H9 (cell line): ENCODE results near the gene PTGFR. TPM values are rescaled to one million over a fixed set of nuclear protein-coding genes. Genes with fewer than 3 reads are reported as not detected.

ENCODE experiments used
- DNase-seq: peaks from one replicate; pipeline ENCODE4 v3.0.0-alpha.2; 2017
- H2AFZ ChIP-seq: one replicate; pipeline ENCODE4 v1.6.1; 2013; ENCODE audit warnings: mild to moderate bottlenecking, low read length, control low read depth, moderate library complexity
- H2AK5ac ChIP-seq: 2 replicates; pipeline ENCODE4 v1.6.1; 2013; ENCODE audit warnings: low read length, control low read depth, mixed read lengths; ENCODE audit not compliant: insufficient read length
- H2BK120ac ChIP-seq: one replicate; pipeline ENCODE4 v1.6.1; 2013; ENCODE audit warnings: low read depth, mild to moderate bottlenecking, low read length, control low read depth, inconsistent platforms; ENCODE audit not compliant: poor library complexity, severe bottlenecking
- H2BK12ac ChIP-seq: 2 replicates; pipeline ENCODE4 v1.6.1; 2013; ENCODE audit warnings: low read length, control low read depth, mixed read lengths, low read depth; ENCODE audit not compliant: insufficient read length
- H2BK15ac ChIP-seq: 2 replicates; pipeline ENCODE4 v1.6.1; 2013; ENCODE audit warnings: low read depth, low read length, control low read depth
- H2BK20ac ChIP-seq: one replicate; pipeline ENCODE4 v1.6.1; 2013; ENCODE audit warnings: low read depth, mild to moderate bottlenecking, low read length, control low read depth, inconsistent platforms; ENCODE audit not compliant: poor library complexity, severe bottlenecking
- H2BK5ac ChIP-seq: 2 replicates; pipeline ENCODE4 v1.6.1; 2013; ENCODE audit warnings: low read length, control low read depth, mixed read lengths; ENCODE audit not compliant: insufficient read length
- H3K14ac ChIP-seq: 2 replicates; pipeline ENCODE4 v1.6.1; 2013; ENCODE audit warnings: low read length, control low read depth; ENCODE audit not compliant: insufficient read depth
- H3K18ac ChIP-seq: 2 replicates; pipeline ENCODE4 v1.6.1; 2013; ENCODE audit warnings: low read depth, mild to moderate bottlenecking, mixed read lengths, low read length, control low read depth; ENCODE audit not compliant: insufficient read length
- H3K23ac ChIP-seq: 2 replicates; pipeline ENCODE4 v1.6.1; 2013; ENCODE audit warnings: low read length, control low read depth, mixed read lengths, low read depth; ENCODE audit not compliant: insufficient read length
- H3K23me2 ChIP-seq: 2 replicates; pipeline ENCODE4 v1.6.1; 2013; ENCODE audit warnings: low read depth, mild to moderate bottlenecking, mixed read lengths, low read length, control low read depth; ENCODE audit not compliant: insufficient read length, poor library complexity, severe bottlenecking
- H3K27ac ChIP-seq: 2 replicates; pipeline ENCODE4 v1.5.1; 2013; ENCODE audit warnings: low read length, control low read depth, mixed read lengths, low read depth; ENCODE audit not compliant: insufficient read length
- H3K27me3 ChIP-seq: 2 replicates; pipeline ENCODE4 v1.6.1; 2013; ENCODE audit warnings: low read length, control low read depth, inconsistent platforms; ENCODE audit not compliant: insufficient read depth
- H3K4ac ChIP-seq: 2 replicates; pipeline ENCODE4 v1.6.1; 2013; ENCODE audit warnings: low read depth, mild to moderate bottlenecking, control low read depth, inconsistent platforms, low read length, moderate library complexity
- H3K4me1 ChIP-seq: 2 replicates; pipeline ENCODE4 v1.6.1; 2013; ENCODE audit warnings: low read length, control low read depth, inconsistent platforms; ENCODE audit not compliant: insufficient read depth
- H3K4me2 ChIP-seq: 2 replicates; pipeline ENCODE4 v1.6.1; 2013; ENCODE audit warnings: low read length, control low read depth, mixed read lengths; ENCODE audit not compliant: insufficient read length, insufficient read depth
- H3K56ac ChIP-seq: 2 replicates; pipeline ENCODE4 v1.6.1; 2013; ENCODE audit warnings: low read depth, mild to moderate bottlenecking, mixed read lengths, low read length, control low read depth; ENCODE audit not compliant: insufficient read length
- H3K79me1 ChIP-seq: 2 replicates; pipeline ENCODE4 v1.6.1; 2013; ENCODE audit warnings: low read depth, mild to moderate bottlenecking, moderate library complexity, low read length, control low read depth, inconsistent platforms; ENCODE audit not compliant: insufficient read depth, poor library complexity, severe bottlenecking
- H3K79me2 ChIP-seq: 2 replicates; pipeline ENCODE4 v1.6.1; 2013; ENCODE audit warnings: low read length, control low read depth, inconsistent platforms; ENCODE audit not compliant: insufficient read depth
- H3K9ac ChIP-seq: 2 replicates; pipeline ENCODE4 v1.6.1; 2013; ENCODE audit warnings: low read length, control low read depth, mixed read lengths; ENCODE audit not compliant: insufficient read length; ENCODE audit errors: extremely low read depth
- H3K9me3 ChIP-seq: one replicate; pipeline ENCODE4 v1.6.1; 2013; ENCODE audit warnings: low read depth, low read length, inconsistent platforms; ENCODE audit not compliant: control insufficient read depth
- H3T11ph ChIP-seq: one replicate; pipeline ENCODE4 v1.6.1; 2013; ENCODE audit warnings: mild to moderate bottlenecking, low read length, control low read depth, inconsistent platforms
- H4K20me1 ChIP-seq: one replicate; pipeline ENCODE4 v1.6.1; 2013; ENCODE audit not compliant: control insufficient read depth, insufficient read length, insufficient read depth
- H4K5ac ChIP-seq: 2 replicates; pipeline ENCODE4 v1.6.1; 2013; ENCODE audit warnings: low read depth, mild to moderate bottlenecking, mixed read lengths, low read length, control low read depth; ENCODE audit not compliant: insufficient read length
- H4K8ac ChIP-seq: replicated peaks from 2 replicates; pipeline ENCODE4 v1.6.1; 2013; ENCODE audit warnings: low read length, control low read depth, mixed read lengths, low read depth; ENCODE audit not compliant: insufficient read length
- H4K91ac ChIP-seq: 2 replicates; pipeline ENCODE4 v1.6.1; 2013; ENCODE audit warnings: low read depth, mild to moderate bottlenecking, moderate library complexity, mixed read lengths, low read length, control low read depth; ENCODE audit not compliant: insufficient read length
- H3K27ac Mint-ChIP-seq, 3 experiments: 2 replicates in 2 of 3; 3 replicates in 1 of 3; pipeline ENCODE4 v1.8.0; 2020 to 2021; ENCODE audit warnings: mixed read lengths in 3 of 3, mild to moderate bottlenecking in 1 of 3, moderate library complexity in 1 of 3
- H3K27me3 Mint-ChIP-seq: 2 replicates; pipeline ENCODE4 v1.8.0; 2021; ENCODE audit warnings: low read depth, mild to moderate bottlenecking, moderate library complexity, mixed read lengths
- H3K36me3 Mint-ChIP-seq, 3 experiments: 2 replicates in 2 of 3; 3 replicates in 1 of 3; pipeline ENCODE4 v1.8.0; 2020 to 2021; ENCODE audit warnings: low read depth in 3 of 3, mixed read lengths in 3 of 3; ENCODE audit not compliant: insufficient read depth in 1 of 3
- H3K4me1 Mint-ChIP-seq, 2 experiments: 2 replicates each; pipeline ENCODE4 v1.8.0; 2020; ENCODE audit warnings: mixed read lengths in 2 of 2
- H3K4me3 Mint-ChIP-seq, 2 experiments: 2 replicates in 1 of 2; 3 replicates in 1 of 2; pipeline ENCODE4 v1.8.0; 2020 to 2021; ENCODE audit warnings: mild to moderate bottlenecking in 2 of 2, mixed read lengths in 2 of 2, moderate library complexity in 1 of 2
- H3K9me3 Mint-ChIP-seq, 2 experiments: 2 replicates in 1 of 2; 3 replicates in 1 of 2; pipeline ENCODE4 v1.8.0; 2020; ENCODE audit warnings: mild to moderate bottlenecking in 2 of 2, mixed read lengths in 2 of 2, moderate library complexity in 1 of 2
- WGBS: extraction: QIAGEN DNeasy Blood & Tissue Kit; methylation state at CpG from one replicate; pipeline ENCODE4 v1.1.7; 2013; ENCODE audit warnings: missing lambda C conversion rate, low lambda C conversion rate, mixed read lengths; ENCODE audit not compliant: insufficient read length; ENCODE audit errors: extremely low coverage; 5-methylcytosine and 5-hydroxymethylcytosine counted together
- total RNA-seq: library from RNA; stranded (reverse); gene quantifications from 2 replicates; pipeline ENCODE4 v1.2.1, GENCODE V29; 2021
- TF ChIP-seq, protein P1 (sequence below): fragments of 200-600 bp; sonication (generic); conservative IDR thresholded peaks from 3 replicates; pipeline ENCODE4 v1.8.0; 2021; ENCODE audit warnings: antibody characterized with exemption, mild to moderate bottlenecking

Gene PTGFR
- total RNA-seq, 1 experiment from 2014 or later: not detected

DNA sequence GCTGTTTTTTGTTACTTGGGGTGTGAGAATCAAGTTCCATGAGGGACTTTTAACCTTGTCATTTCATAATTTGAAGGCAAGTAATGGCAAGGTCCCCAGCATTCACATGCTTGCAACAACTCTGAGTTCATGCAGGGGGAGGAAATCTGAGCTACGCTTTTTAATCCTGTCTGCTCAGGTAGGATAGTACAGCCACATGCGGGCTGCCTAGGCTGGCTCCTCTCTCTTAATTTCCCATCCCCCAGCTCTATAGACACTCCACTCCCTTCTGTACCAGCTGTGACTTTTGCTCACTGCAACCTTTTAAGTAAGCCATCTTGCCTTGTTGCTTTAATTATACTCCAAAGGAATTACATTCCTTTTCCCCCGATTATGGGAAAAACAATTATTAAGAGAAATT is 30.1 kb downstream of the PTGFR start:
- H2BK120ac ChIP-seq: no peak overlapping the region
- TF ChIP-seq, protein P1, sequence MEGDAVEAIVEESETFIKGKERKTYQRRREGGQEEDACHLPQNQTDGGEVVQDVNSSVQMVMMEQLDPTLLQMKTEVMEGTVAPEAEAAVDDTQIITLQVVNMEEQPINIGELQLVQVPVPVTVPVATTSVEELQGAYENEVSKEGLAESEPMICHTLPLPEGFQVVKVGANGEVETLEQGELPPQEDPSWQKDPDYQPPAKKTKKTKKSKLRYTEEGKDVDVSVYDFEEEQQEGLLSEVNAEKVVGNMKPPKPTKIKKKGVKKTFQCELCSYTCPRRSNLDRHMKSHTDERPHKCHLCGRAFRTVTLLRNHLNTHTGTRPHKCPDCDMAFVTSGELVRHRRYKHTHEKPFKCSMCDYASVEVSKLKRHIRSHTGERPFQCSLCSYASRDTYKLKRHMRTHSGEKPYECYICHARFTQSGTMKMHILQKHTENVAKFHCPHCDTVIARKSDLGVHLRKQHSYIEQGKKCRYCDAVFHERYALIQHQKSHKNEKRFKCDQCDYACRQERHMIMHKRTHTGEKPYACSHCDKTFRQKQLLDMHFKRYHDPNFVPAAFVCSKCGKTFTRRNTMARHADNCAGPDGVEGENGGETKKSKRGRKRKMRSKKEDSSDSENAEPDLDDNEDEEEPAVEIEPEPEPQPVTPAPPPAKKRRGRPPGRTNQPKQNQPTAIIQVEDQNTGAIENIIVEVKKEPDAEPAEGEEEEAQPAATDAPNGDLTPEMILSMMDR: no peak
- H2AFZ ChIP-seq: no peak overlapping the region
- no peak overlapping the region for H4K5ac ChIP-seq
- no peak overlapping the region for H2BK5ac ChIP-seq
- H4K91ac ChIP-seq: no peak overlapping the region
- no peak overlapping the region for H3K14ac ChIP-seq
- H3K9me3 ChIP-seq: no peaks in the 10 kb centered on the region
- H3T11ph ChIP-seq: no peak overlapping the region
- H4K20me1 ChIP-seq: no peaks in the 10 kb centered on the region
- H3K27me3 Mint-ChIP-seq: no peaks in the 10 kb centered on the region; the same call in 1 of the 2 replicates
- H3K4ac ChIP-seq: no peak overlapping the region
- no peaks in the 10 kb centered on the region; a peak in 1 of 4 replicates for H3K4me1 Mint-ChIP-seq
- H3K9ac ChIP-seq: no peak overlapping the region
- H3K9me3 Mint-ChIP-seq: no peaks in the 10 kb centered on the region
- H2AK5ac ChIP-seq: no peak overlapping the region
- H2BK12ac ChIP-seq: no peak overlapping the region
- no peak overlapping the region for H2BK15ac ChIP-seq
- H2BK20ac ChIP-seq: no peak overlapping the region
- no peaks in the 10 kb centered on the region for H3K79me1 ChIP-seq
- no peak overlapping the region for H4K8ac ChIP-seq
- no peak overlapping the region for H3K27ac Mint-ChIP-seq
- no peak overlapping the region for H3K4me2 ChIP-seq
- H3K23me2 ChIP-seq: no peaks in the 10 kb centered on the region
- H3K79me2 ChIP-seq: no peaks in the 10 kb centered on the region
- no peak overlapping the region for H3K4me3 Mint-ChIP-seq
- DNase-seq: no peak
- H3K27ac ChIP-seq: no peak overlapping the region
- no peak overlapping the region for H3K18ac ChIP-seq
- no CpG with 5 or more reads among the region's 3 CpGs for WGBS
- H3K36me3 Mint-ChIP-seq: no peaks in the 10 kb centered on the region
- H3K56ac ChIP-seq: no peak overlapping the region
- no peaks in the 10 kb centered on the region for H3K4me1 ChIP-seq
- H3K27me3 ChIP-seq: no peaks in the 10 kb centered on the region
- H3K23ac ChIP-seq: no peak overlapping the region
